ENCODE results near the gene PARD6G. TPM values are rescaled to one million over a fixed set of nuclear protein-coding genes. Genes with fewer than 3 reads are reported as not detected.
A peak's percentile ranks its signal among the peaks of the same experiment; 100 is the strongest.

PARD6G gene
- total RNA-seq, 1 donor from 2014 or later = 3.6 TPM

GRCh38 chr18:80246445-80247392, 595 bp downstream of the PARD6G start:
- DNase-seq (ENCODE audit: low read depth) = no peak
- TF ChIP-seq CTCF (conservative IDR thresholded peaks at IDR 0.05; ENCODE audit: low read depth, low read length) = no peak
- peak overlapping the region; percentile 61 for H3K4me3 ChIP-seq (ENCODE audit: low read depth, low read length)

- DNase-seq (ENCODE audit: low read depth) = no peak
- H3K4me3 ChIP-seq (ENCODE audit: low read depth, low read length) = peak overlapping the region; percentile 14
- no peak for TF ChIP-seq CTCF (conservative IDR thresholded peaks at IDR 0.05; ENCODE audit: low read depth, low read length)
Observed at GRCh38 chr18:80245781-80246444, 1.4 kb downstream of the PARD6G start.

- no peak for TF ChIP-seq CTCF (conservative IDR thresholded peaks at IDR 0.05; ENCODE audit: low read depth, low read length)
- no peak for DNase-seq (ENCODE audit: low read depth)
- H3K4me3 ChIP-seq (ENCODE audit: low read depth, low read length) = no peak overlapping the region
Observed at GRCh38 chr18:80244956-80245730, 2.2 kb downstream of the PARD6G start.

GRCh38 chr18:80244167-80244566, 3.1 kb downstream of the PARD6G start:
- H3K4me3 ChIP-seq (ENCODE audit: low read depth, low read length) = no peak overlapping the region
- TF ChIP-seq CTCF (conservative IDR thresholded peaks at IDR 0.05; ENCODE audit: low read depth, low read length) = no peak
- no peak for DNase-seq (ENCODE audit: low read depth)

GRCh38 chr18:80243204-80243603, 4.1 kb downstream of the PARD6G start:
- TF ChIP-seq CTCF (conservative IDR thresholded peaks at IDR 0.05; ENCODE audit: low read depth, low read length) = no peak
- H3K4me3 ChIP-seq (ENCODE audit: low read depth, low read length) = no peak overlapping the region
- no peak for DNase-seq (ENCODE audit: low read depth)

- no peak overlapping the region for H3K4me3 ChIP-seq (ENCODE audit: low read depth, low read length)
- no peak for TF ChIP-seq CTCF (conservative IDR thresholded peaks at IDR 0.05; ENCODE audit: low read depth, low read length)
- no peak for DNase-seq (ENCODE audit: low read depth)
Observed at GRCh38 chr18:80241919-80242777, 5.2 kb downstream of the PARD6G start.

Data from epithelial cell of proximal tubule (primary cell).